ENCODE measurements around the gene DROSHA.

Gene DROSHA

DNA sequence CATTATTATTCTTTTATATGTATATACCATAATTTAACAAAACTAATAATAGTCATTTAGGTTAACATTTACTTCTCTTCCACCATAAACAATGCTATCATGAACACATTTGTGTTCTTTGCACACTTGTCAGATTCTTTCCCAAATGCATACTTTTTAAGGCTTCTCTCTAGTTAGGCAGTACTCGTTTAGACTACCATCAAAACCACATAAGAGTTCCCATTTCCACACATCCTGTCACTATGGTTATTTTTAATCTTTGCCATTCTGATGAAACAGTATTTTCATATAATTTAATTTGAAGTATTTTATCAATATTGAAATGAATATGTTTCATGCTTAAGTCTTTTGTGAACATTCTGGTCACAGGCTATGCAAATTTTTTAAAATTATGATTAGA is 15.1 kb downstream of the DROSHA start:
- Histone ChIP-seq H3K36me3 (ENCODE audit: control insufficient read depth in 1 of 2, insufficient read depth in 2 of 2, low read length in 2 of 2) (peaks cover 32 to 49% of the 10 kb centered on the region in 2 donors), H3K27ac (ENCODE audit: low read length) (no peak overlapping the region), H3K4me3 (ENCODE audit: low read depth in 1 of 2, low read length in 2 of 2) (no peak overlapping the region), H3K4me1 (ENCODE audit: control insufficient read depth in 1 of 2, insufficient read depth in 2 of 2, low read length in 2 of 2) (no peaks in the 10 kb centered on the region), H3K27me3 (ENCODE audit: low read depth, low read length) (no peaks in the 10 kb centered on the region), H3K9me3 (ENCODE audit: control insufficient read depth in 1 of 2, low read length in 2 of 2) (no peaks in the 10 kb centered on the region)

DNA sequence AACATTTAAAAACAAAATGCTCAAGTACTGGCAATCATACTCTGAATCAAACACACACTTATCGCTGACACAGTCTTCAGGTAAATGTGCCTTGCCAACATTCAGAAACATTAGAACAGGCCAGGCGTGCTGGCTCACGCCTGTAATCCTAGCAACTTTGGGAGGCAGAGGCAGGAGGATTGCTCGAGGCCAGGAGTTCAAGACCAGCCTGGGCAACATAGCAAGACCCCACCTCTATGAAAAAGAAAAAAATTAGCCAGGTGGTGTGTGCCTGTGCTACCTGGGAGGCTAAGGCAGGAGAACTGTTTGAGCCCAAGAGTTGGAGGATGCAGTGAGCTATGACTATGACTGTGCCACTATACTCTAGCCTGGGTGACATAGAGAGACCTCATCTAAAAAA is 20.6 kb downstream of the DROSHA start:
- peaks cover 54 to 60% of the 10 kb centered on the region in 2 donors for H3K36me3 ChIP-seq (ENCODE audit: control insufficient read depth in 1 of 2, insufficient read depth in 2 of 2, low read length in 2 of 2)
- H3K4me3 ChIP-seq (ENCODE audit: low read depth in 1 of 2, low read length in 2 of 2): no peak overlapping the region
- H3K9me3 ChIP-seq (ENCODE audit: control insufficient read depth in 1 of 2, low read length in 2 of 2): no peaks in the 10 kb centered on the region
- H3K27me3 ChIP-seq (ENCODE audit: low read depth, low read length): no peaks in the 10 kb centered on the region
- H3K27ac ChIP-seq (ENCODE audit: low read length): no peak overlapping the region
- no peaks in the 10 kb centered on the region for H3K4me1 ChIP-seq (ENCODE audit: control insufficient read depth in 1 of 2, insufficient read depth in 2 of 2, low read length in 2 of 2)

DNA sequence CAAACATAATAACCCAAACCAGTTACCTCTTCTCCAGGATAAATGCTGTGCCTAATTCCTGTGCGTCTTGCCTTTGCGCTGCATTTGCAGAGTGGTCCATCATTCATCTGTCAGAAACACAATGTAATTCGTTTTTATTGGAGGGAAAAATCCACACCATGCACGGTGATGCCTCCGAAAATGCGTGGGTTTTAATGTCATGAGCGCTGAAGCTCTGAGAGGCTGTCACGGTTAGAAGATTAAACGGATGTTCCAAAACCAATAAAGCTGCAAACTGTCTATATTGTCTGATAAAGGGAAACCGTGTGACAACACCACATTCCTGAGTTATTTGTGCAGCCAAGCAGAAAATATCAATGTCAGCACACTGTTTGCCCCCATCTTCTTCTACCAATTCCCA is 27.4 kb downstream of the DROSHA start:
- no peaks in the 10 kb centered on the region for H3K4me1 ChIP-seq (ENCODE audit: control insufficient read depth in 1 of 2, insufficient read depth in 2 of 2, low read length in 2 of 2)
- H3K36me3 ChIP-seq (ENCODE audit: control insufficient read depth in 1 of 2, insufficient read depth in 2 of 2, low read length in 2 of 2): peaks cover 59 to 73% of the 10 kb centered on the region in 2 donors
- no peak overlapping the region for H3K27ac ChIP-seq (ENCODE audit: low read length)
- H3K4me3 ChIP-seq (ENCODE audit: low read depth in 1 of 2, low read length in 2 of 2): no peak overlapping the region
- H3K9me3 ChIP-seq (ENCODE audit: control insufficient read depth in 1 of 2, low read length in 2 of 2): no peaks in the 10 kb centered on the region
- H3K27me3 ChIP-seq (ENCODE audit: low read depth, low read length): no peaks in the 10 kb centered on the region

DNA sequence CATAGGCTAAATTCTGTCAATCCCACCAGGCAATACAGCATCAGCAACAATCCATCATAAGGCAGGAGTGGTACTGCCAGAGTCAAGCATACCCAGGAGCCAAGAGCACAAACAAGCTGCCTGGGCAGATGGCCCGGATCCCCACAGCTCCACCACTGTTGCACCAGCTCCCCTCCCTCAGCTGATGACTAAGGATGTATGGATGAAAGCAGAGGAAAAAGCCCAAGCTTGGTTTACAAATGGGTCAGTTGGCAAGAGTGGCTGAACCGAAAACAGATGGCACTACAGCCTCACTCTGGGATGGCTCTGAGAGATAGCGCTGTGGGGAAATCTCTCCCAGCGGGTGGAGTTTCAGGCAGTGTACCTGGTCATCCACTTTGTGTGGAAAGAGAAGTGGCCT is 29.4 kb downstream of the DROSHA start:
- H3K36me3 ChIP-seq (ENCODE audit: control insufficient read depth in 1 of 2, insufficient read depth in 2 of 2, low read length in 2 of 2): peaks cover 65 to 79% of the 10 kb centered on the region in 2 donors
- no peaks in the 10 kb centered on the region for H3K9me3 ChIP-seq (ENCODE audit: control insufficient read depth in 1 of 2, low read length in 2 of 2)
- no peak overlapping the region for H3K27ac ChIP-seq (ENCODE audit: low read length)
- H3K4me3 ChIP-seq (ENCODE audit: low read depth in 1 of 2, low read length in 2 of 2): no peak overlapping the region
- no peaks in the 10 kb centered on the region for H3K4me1 ChIP-seq (ENCODE audit: control insufficient read depth in 1 of 2, insufficient read depth in 2 of 2, low read length in 2 of 2)
- no peaks in the 10 kb centered on the region for H3K27me3 ChIP-seq (ENCODE audit: low read depth, low read length)

DNA sequence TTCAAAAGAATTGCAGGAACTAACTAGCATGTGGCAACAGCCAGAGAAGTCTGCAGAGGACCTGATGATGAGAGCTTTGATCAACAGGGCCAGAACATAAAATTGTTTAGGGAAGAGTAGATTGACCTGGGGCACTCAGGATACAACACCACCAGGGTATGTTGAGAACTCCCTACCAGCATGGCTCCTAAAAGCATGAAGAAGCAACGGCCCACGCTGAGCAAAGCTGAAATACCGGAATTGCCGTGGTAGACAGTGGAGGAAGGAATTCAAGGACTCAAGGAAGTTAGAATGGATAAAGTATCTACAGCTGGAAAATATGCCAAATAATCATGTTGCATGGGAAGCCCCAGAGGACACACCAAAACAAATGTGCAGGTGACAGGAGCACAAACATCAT is 31.6 kb downstream of the DROSHA start:
- Histone ChIP-seq H3K36me3 (ENCODE audit: control insufficient read depth in 1 of 2, insufficient read depth in 2 of 2, low read length in 2 of 2) (peaks cover 84 to 98% of the 10 kb centered on the region in 2 donors), H3K4me1 (ENCODE audit: control insufficient read depth in 1 of 2, insufficient read depth in 2 of 2, low read length in 2 of 2) (no peaks in the 10 kb centered on the region), H3K27me3 (ENCODE audit: low read depth, low read length) (no peaks in the 10 kb centered on the region), H3K4me3 (ENCODE audit: low read depth in 1 of 2, low read length in 2 of 2) (no peak overlapping the region), H3K9me3 (ENCODE audit: control insufficient read depth in 1 of 2, low read length in 2 of 2) (no peaks in the 10 kb centered on the region), H3K27ac (ENCODE audit: low read length) (no peak overlapping the region)

DNA sequence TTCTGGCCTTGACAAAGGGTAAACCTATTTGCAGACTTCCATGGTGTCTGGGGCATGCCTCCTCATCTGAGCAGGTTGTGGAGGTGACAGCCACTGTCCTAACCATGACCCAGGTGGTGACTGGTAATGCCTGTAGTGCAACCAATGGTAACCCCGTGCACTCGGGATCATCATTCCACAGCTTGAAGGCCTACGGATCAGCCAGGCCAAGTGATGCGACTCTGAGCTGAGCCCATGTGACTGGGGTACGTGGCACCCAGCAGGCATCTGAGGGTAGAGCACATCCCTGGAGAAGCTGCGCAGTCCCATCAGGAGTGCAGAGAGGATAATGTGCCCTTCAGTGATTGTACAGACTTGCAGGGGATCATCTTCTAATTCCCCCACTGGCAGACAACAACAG is 35.0 kb downstream of the DROSHA start:
- no peak overlapping the region for H3K4me3 ChIP-seq (ENCODE audit: low read depth in 1 of 2, low read length in 2 of 2)
- H3K27ac ChIP-seq (ENCODE audit: low read length): no peak overlapping the region
- no peaks in the 10 kb centered on the region for H3K27me3 ChIP-seq (ENCODE audit: low read depth, low read length)
- H3K9me3 ChIP-seq (ENCODE audit: control insufficient read depth in 1 of 2, low read length in 2 of 2): no peaks in the 10 kb centered on the region
- H3K36me3 ChIP-seq (ENCODE audit: control insufficient read depth in 1 of 2, insufficient read depth in 2 of 2, low read length in 2 of 2): peaks cover 68 to 86% of the 10 kb centered on the region in 2 donors
- H3K4me1 ChIP-seq (ENCODE audit: control insufficient read depth in 1 of 2, insufficient read depth in 2 of 2, low read length in 2 of 2): peaks cover 0 to 13% of the 10 kb centered on the region in 2 donors

DNA sequence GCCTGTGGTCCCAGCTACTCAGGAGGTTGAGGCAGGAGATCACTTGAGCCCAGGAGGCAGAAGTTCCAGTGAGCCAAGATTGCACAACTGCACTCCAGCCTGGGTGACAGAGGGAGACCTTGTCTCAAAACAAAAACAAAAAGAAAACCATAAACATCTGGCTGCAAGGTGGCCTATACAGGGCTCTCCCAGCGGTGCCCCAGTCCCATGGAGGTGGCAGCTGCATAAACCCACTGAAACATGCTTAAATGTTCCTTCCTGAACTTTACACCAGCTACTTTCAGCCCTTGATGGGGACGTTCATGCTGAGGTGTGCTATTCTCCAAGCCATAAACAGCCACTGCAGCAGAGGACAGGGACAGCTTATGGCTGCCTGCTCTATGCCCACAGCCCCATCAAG is 35.6 kb downstream of the DROSHA start:
- H3K27ac ChIP-seq (ENCODE audit: low read length): no peak overlapping the region
- H3K27me3 ChIP-seq (ENCODE audit: low read depth, low read length): no peaks in the 10 kb centered on the region
- peaks cover 0 to 13% of the 10 kb centered on the region in 2 donors for H3K4me1 ChIP-seq (ENCODE audit: control insufficient read depth in 1 of 2, insufficient read depth in 2 of 2, low read length in 2 of 2)
- no peak overlapping the region for H3K4me3 ChIP-seq (ENCODE audit: low read depth in 1 of 2, low read length in 2 of 2)
- H3K36me3 ChIP-seq (ENCODE audit: control insufficient read depth in 1 of 2, insufficient read depth in 2 of 2, low read length in 2 of 2): peaks cover 64 to 80% of the 10 kb centered on the region in 2 donors
- H3K9me3 ChIP-seq (ENCODE audit: control insufficient read depth in 1 of 2, low read length in 2 of 2): no peaks in the 10 kb centered on the region

DNA sequence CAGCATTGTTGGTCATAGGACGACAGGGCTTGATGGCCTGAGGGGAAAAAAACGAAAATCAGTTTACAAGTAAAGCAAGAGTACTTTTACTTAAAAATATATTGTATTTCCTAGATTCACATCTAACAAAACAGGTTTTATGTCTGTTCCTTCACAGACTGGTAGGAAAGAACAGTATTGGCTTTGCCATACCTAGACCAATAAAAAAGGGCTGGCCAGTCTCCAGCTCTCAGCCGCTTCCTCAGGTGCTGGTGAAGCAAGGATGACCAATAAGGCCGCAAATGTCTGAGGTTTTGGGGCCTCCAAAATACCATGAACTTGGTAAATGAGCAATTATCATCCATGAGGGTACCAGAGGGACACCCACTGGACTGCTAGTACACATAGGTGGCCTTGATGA is 36.6 kb downstream of the DROSHA start:
- Histone ChIP-seq H3K27ac (ENCODE audit: low read length) (no peak overlapping the region), H3K36me3 (ENCODE audit: control insufficient read depth in 1 of 2, insufficient read depth in 2 of 2, low read length in 2 of 2) (peaks cover 56 to 70% of the 10 kb centered on the region in 2 donors), H3K27me3 (ENCODE audit: low read depth, low read length) (no peaks in the 10 kb centered on the region), H3K4me1 (ENCODE audit: control insufficient read depth in 1 of 2, insufficient read depth in 2 of 2, low read length in 2 of 2) (peaks cover 0 to 13% of the 10 kb centered on the region in 2 donors), H3K4me3 (ENCODE audit: low read depth in 1 of 2, low read length in 2 of 2) (no peak overlapping the region), H3K9me3 (ENCODE audit: control insufficient read depth in 1 of 2, low read length in 2 of 2) (no peaks in the 10 kb centered on the region)

DNA sequence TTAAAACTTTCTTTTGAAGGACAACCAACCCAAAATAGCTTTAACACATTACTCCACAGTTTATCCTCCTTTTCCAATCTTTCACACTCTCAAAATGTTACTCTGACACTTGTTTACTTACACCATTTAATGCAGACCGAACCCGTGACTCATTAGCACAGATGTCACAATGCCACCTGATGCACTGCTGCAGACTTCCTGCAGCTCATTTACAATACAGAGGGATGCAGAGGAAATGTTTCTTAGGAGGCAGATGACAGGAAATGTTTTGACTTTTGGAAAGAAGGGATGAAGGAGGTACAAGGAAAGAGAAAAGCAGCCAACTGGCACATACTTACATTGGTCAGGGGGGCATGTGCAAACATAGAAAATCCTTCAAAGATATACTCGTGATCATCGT is 39.0 kb downstream of the DROSHA start:
- Histone ChIP-seq H3K27me3 (ENCODE audit: low read depth, low read length) (no peaks in the 10 kb centered on the region), H3K4me1 (ENCODE audit: control insufficient read depth in 1 of 2, insufficient read depth in 2 of 2, low read length in 2 of 2) (peaks cover 0 to 13% of the 10 kb centered on the region in 2 donors), H3K4me3 (ENCODE audit: low read depth in 1 of 2, low read length in 2 of 2) (no peak overlapping the region), H3K9me3 (ENCODE audit: control insufficient read depth in 1 of 2, low read length in 2 of 2) (no peaks in the 10 kb centered on the region), H3K27ac (ENCODE audit: low read length) (no peak overlapping the region), H3K36me3 (ENCODE audit: control insufficient read depth in 1 of 2, insufficient read depth in 2 of 2, low read length in 2 of 2) (peaks cover 37 to 53% of the 10 kb centered on the region in 2 donors)

DNA sequence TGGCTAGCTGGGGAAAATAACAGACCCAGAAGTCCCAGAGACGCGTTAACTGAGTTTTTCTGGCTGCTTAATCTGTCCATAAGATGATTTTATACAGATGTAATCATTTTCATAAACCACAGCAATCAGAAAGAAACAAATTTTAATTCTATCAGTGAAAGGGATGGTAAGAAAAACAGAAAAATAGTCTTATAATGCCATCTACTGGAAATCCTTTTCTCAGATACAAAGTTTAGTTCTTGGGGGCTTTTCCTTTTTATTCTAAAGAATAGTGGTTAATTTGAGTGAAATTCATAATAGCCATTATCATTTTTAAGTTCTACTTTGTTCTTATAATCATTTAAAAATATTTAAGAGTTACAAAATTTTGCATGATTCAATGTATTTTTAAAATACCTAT is 44.4 kb downstream of the DROSHA start:
- Histone ChIP-seq H3K36me3 (ENCODE audit: control insufficient read depth in 1 of 2, insufficient read depth in 2 of 2, low read length in 2 of 2) (peaks cover 15 to 31% of the 10 kb centered on the region in 2 donors), H3K4me3 (ENCODE audit: low read depth in 1 of 2, low read length in 2 of 2) (no peak overlapping the region), H3K27ac (ENCODE audit: low read length) (no peak overlapping the region)

DNA sequence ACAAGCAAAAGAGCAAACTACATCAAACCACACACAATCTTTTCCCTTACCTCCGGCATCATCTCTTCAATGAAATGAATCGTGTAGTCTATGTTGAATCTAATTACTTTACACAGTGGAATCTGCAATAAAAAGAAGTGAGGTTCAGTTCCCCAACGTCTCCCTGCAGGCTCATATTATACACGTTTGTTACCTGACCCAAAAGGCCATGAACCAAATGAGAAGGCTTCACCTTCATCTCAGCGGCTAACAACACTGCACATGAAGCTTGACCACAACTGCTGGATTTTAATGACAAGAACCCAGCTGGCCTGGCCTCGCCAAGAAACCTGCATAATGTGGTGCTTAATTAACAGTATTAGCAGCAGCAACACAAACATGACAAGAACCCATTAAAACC is 45.5 kb downstream of the DROSHA start:
- peaks cover 17 to 36% of the 10 kb centered on the region in 2 donors for H3K36me3 ChIP-seq (ENCODE audit: control insufficient read depth in 1 of 2, insufficient read depth in 2 of 2, low read length in 2 of 2)
- H3K9me3 ChIP-seq (ENCODE audit: control insufficient read depth in 1 of 2, low read length in 2 of 2): no peaks in the 10 kb centered on the region
- H3K4me3 ChIP-seq (ENCODE audit: low read depth in 1 of 2, low read length in 2 of 2): no peak overlapping the region
- no peaks in the 10 kb centered on the region for H3K4me1 ChIP-seq (ENCODE audit: control insufficient read depth in 1 of 2, insufficient read depth in 2 of 2, low read length in 2 of 2)
- H3K27me3 ChIP-seq (ENCODE audit: low read depth, low read length): no peaks in the 10 kb centered on the region
- no peak overlapping the region for H3K27ac ChIP-seq (ENCODE audit: low read length)

More for the DNA sequence above, 44.4 kb downstream of the DROSHA start:
- Histone ChIP-seq H3K27me3 (ENCODE audit: low read depth, low read length) (no peaks in the 10 kb centered on the region), H3K9me3 (ENCODE audit: control insufficient read depth in 1 of 2, low read length in 2 of 2) (no peaks in the 10 kb centered on the region), H3K4me1 (ENCODE audit: control insufficient read depth in 1 of 2, insufficient read depth in 2 of 2, low read length in 2 of 2) (peaks cover 0 to 2% of the 10 kb centered on the region in 2 donors)

DNA sequence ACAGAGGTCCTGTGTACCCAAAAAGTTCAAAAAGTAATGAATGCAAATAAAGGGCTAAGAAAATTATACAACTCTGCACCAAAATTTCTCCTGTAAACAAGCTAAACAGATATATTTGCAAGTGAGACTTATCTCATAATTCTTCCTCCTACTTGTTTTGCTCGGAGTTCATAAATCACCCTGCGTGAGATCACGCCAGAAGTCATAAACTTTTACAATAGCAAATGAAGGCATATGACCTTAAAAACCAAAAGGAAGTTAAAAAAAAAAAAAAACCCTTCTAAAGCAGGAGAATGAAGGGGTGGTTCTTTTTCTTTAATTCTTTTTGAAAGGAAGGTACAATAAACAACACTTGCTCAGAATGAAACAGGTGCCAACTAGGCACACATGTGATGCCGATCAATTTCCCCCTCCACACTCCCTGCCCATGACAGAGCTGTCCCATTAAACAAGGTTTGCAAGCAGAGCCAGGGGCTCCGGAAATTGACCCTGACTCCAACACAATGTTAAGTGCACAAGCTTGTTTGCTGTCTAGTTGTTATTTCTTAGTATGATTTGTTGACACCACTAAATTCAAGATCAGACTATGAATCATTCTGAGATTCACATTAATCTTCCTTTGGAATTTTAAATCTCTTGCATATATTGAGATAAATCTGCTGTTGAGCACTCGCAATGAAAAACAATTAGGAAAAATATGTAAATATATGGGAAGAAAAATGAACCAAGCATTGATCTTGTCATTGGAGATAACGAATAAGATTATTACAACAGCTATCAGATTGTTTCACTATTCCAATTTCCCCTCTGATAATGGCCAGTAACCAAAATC is 46.3 kb downstream of the DROSHA start:
- H3K9me3 ChIP-seq (ENCODE audit: control insufficient read depth in 1 of 2, low read length in 2 of 2): no peaks in the 10 kb centered on the region
- H3K36me3 ChIP-seq (ENCODE audit: control insufficient read depth in 1 of 2, insufficient read depth in 2 of 2, low read length in 2 of 2): peaks cover 14 to 41% of the 10 kb centered on the region in 2 donors
- H3K4me3 ChIP-seq (ENCODE audit: low read depth in 1 of 2, low read length in 2 of 2): no peak overlapping the region
- no peaks in the 10 kb centered on the region for H3K27me3 ChIP-seq (ENCODE audit: low read depth, low read length)
- no peak overlapping the region for H3K27ac ChIP-seq (ENCODE audit: low read length)
- no peaks in the 10 kb centered on the region for H3K4me1 ChIP-seq (ENCODE audit: control insufficient read depth in 1 of 2, insufficient read depth in 2 of 2, low read length in 2 of 2)
